HG02623 (cell line): ENCODE measurements around the gene CCL25.
"Not testable (repeated sequence)": the region's sequence is repeated elsewhere in the genome, so short reads cannot be mapped to it uniquely, and the experiment has no call there.

Experiments used
- ATAC-seq: cut with Tn5 transposase; IDR thresholded peaks from one replicate; pipeline ENCODE4 v1.9.1; 2021; ENCODE audit warnings: moderate library complexity; ENCODE audit not compliant: unreplicated experiment

The CCL25 gene

DNA sequence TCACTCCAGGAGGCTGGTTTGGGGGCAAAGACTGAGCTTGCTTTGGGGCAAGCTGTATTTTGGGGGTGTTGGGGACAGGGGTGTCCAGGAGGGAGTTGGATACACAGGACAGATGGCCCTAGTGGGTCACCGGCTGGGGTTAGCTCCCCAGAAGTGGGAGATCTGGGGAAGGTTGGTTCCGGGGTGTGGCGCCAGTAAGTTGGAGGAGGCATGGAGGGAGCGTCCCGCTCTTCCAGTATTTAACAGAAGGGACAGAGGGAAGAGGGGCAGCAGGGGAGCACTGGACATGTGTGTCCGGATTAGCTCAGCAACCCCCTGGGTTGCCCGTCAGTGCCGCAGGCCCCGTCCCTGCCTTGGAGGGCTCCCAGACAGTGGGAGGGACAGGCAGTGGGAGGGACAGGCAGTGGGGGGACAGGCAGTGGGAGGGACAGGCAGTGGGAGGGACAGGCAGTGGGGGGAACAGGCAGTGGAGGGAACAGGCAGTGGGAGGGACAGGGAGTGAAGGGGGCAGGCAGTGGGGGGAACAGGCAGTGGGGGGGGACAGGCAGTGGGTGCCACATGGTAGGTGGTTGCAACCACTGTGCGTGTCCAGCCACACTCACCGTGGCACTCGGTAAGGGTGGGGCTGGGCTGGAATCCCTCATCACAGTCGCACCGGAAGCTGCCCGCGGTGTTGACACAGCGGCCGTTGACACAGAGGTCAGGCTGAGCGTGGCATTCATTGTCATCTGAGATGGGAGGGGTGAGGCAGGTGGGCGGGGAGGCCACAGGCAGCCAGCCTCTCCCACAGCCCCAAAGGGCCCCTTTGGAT, 33.2 kb downstream of the CCL25 start:
- ATAC-seq, result no peak

DNA sequence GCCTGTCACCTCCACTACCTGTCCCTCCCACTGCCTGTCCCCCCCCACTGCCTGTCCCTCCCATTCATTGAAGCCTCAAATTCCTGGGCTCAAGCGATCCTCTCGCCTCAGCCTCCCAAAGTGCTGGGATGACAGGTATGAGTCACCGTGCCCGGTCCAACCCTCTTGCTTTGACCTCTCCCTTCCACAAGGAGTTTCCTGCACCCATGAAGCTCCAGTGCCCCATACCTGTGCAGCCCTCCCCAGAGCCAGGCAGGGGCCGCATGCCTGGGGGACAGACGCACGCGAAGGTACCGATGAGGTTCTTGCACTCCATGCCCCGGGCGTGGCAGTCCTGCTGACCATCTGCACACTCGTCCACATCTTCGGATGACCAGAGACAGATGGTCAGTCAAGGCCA, 34.3 kb downstream of the CCL25 start:
- no peak for ATAC-seq

- ATAC-seq, result no peak
Observed at GRCh38 chr19:8087876-8088275, 35.3 kb downstream of the CCL25 start.

- ATAC-seq, result no peak
Observed at GRCh38 chr19:8088752-8089663, 36.4 kb downstream of the CCL25 start.

- no peak for ATAC-seq
Observed at GRCh38 chr19:8089664-8090601, 37.4 kb downstream of the CCL25 start.

DNA sequence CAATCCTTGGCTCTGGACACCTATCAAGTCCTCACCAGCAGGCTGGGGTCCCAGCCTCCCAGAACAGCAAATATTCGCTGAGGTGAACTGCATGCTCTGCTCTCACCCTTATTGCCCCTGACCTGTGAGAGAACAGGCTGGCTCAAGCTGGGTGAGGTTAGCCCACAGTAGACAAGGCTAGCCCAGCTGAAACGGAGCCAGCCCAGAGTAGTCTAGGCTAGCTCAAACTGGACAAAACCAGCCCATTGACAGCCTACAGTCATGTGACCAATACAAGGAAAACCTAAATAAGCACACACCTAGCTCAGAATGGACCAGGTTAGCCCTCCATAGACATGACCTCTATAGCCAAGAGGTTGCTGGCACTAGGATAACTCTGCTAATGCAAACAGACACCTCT, 38.4 kb downstream of the CCL25 start:
- no peak for ATAC-seq

GRCh38 chr19:8093740-8094139, 41.2 kb downstream of the CCL25 start:
- ATAC-seq, result no peak

- no peak for ATAC-seq
Observed at GRCh38 chr19:8094336-8094735, 41.8 kb downstream of the CCL25 start.

DNA sequence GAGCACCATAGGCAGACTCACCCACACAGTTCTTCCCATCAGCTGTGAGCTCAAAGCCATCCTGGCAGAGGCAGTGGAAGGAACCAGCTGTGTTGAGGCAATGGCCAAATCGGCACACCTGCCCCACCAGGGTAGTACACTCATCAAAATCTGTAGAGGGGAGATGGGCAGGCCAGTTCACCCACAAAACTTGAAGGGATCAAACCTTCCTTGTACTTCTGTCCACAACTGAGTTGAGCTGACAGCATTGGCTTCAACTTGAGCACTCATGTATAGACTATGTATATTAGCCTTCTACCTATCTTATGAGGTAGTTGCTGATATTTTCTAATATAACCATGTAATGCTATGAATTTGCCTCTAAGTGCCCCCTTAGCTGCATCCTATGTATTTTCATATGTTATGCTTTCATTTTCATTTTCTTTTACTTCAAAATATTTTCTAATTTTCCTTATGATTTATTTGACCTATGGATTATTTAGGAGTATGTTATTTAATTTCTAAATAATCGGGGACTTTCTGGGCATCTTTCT, 42.9 kb downstream of the CCL25 start:
- ATAC-seq, result no peak

- ATAC-seq, result no peak
Observed at GRCh38 chr19:8096071-8096470, 43.5 kb downstream of the CCL25 start.

DNA sequence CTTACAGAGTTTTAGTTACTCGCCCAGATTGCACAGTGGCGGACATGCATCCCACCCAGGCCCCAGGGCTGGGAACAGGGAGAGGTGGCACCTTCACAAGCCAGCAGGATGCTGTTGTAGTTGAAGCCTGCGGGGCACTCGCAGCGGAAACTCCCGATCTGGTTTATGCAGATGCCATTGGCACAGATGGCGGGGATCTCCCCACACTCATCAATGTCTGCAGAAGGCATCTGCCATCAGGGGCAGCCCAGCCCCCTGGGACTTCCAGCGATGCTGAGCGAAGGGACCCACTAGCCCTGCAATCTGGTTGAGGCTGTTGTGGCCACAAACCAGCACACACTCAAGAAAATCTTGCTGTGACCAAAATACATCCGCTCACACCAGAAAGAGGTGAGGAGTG, 44.6 kb downstream of the CCL25 start:
- no peak for ATAC-seq

GRCh38 chr19:8097681-8098567, 45.4 kb downstream of the CCL25 start:
- no peak for ATAC-seq

- ATAC-seq, result no peak
Observed at GRCh38 chr19:8101311-8101710, 48.8 kb downstream of the CCL25 start.

DNA sequence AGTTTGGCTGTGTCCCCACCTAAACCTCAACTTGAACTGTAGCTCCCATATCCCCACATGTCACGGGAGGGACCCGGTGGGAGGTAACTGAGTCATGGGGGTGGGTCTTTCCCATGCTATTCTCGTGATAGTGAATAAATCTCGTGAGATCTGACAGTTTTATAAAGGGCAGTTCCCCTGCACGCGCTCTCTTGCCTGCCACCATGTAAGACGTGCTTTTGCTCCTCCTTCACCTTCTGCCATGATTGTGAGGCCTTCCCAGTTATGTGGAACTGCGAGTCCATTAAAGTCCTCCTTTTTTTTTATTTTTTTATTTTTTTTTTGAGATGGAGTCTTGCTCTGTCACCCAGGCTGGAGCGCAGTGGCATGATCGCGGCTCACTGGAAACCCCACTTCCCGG, 49.4 kb downstream of the CCL25 start:
- not testable (repeated sequence) for ATAC-seq

GRCh38 chr19:8105471-8105870, 52.9 kb downstream of the CCL25 start:
- no peak for ATAC-seq

GRCh38 chr19:8107301-8107903, 54.8 kb downstream of the CCL25 start:
- no peak for ATAC-seq

DNA sequence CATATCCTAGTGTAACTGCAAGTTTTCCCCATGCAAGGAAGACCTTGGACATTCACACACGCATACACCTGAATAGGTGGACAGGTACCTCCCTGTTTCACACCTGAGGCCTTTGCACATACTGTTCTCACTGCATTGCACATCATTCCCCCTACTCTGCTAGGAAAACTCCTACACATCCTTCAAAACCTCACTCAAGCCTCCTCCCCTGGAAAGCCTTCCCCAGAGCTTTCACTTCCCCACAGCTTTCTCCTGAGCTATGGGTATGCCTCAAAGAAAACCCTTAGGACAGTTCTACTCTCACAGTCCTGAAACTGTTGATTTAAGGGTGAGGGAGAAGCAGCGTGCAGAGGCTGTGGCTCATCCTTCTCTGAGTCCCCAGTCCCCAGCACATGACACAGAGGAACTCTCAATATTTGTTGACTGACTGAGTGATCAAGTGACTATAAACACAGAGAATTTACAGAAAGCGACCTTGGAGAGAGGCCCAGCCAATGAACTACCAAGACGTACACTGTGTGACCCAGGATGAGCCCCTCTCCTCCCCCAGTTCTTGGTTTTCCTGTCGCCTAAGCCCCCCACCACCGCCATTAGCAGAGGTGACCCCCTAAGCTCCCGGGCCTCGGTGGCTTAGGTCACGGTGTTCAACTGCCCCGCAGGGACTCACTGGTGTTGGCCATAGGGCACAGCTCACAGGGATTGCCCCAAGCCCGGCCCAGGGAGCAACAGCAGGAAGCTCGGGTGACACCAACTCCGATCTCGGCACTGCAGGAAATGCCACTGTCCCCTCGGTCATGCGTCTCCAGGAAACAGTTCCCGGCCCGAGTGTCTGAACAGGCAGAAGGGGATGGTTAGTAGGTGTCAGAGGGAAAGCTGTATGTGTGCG, 56.2 kb downstream of the CCL25 start:
- no peak for ATAC-seq

- no peak for ATAC-seq
Observed at GRCh38 chr19:8109455-8109854, 56.9 kb downstream of the CCL25 start.
